Motor neuron (in vitro differentiated cells): ENCODE measurements around the gene ZNF286A. TPM values are rescaled to one million over a fixed set of nuclear protein-coding genes. Genes with fewer than 3 reads are reported as not detected.
"Not testable (repeated sequence)": the region's sequence is repeated elsewhere in the genome, so short reads cannot be mapped to it uniquely, and the experiment has no call there.

ENCODE experiments used
- ATAC-seq, 8 experiments: fragments of 200-7000 bp; cut with Tn5 transposase; replicated peaks in 6 of 8; 2 replicates each; pipeline ENCODE4 v1.8.0; 2021; ENCODE audit warnings: mild to moderate bottlenecking in 8 of 8, moderate library complexity in 8 of 8
- H3K27ac ChIP-seq, 2 donors: fragments of 250-450 bp; sonication (Bioruptor Pico); 2 replicates each; pipeline ENCODE4 v1.9.0; 2021; ENCODE audit warnings: antibody characterized with exemption in 2 of 2, mild to moderate bottlenecking in 2 of 2, moderate library complexity in 1 of 2
- H3K4me1 ChIP-seq, 2 donors: fragments of 250-450 bp; sonication (Bioruptor Pico); replicated peaks in 1 of 2; 2 replicates each; pipeline ENCODE4 v1.6.1; 2021; ENCODE audit warnings: antibody characterized with exemption in 2 of 2, mild to moderate bottlenecking in 2 of 2, moderate library complexity in 1 of 2
- H3K4me3 ChIP-seq, 5 donors: fragments of 250-450 bp; sonication (Bioruptor Pico); 2 replicates each; pipeline ENCODE4 v1.9.0; 2021; ENCODE audit warnings: antibody characterized with exemption in 5 of 5, mild to moderate bottlenecking in 5 of 5, moderate library complexity in 4 of 5
- WGBS, 10 experiments: fragments of 450-650 bp; shearing (Covaris generic); methylation state at CpG; one replicate each; pipeline ENCODE4 v1.0.0; 2022; 5-methylcytosine and 5-hydroxymethylcytosine counted together
- in situ Hi-C, 9 experiments: fragments of 400-800 bp; cut with MboI; loops; one replicate each; pipeline ENCODE4 v1.15.0; 2021; ENCODE audit warnings: low sequenced_read_pairs in 9 of 9, low pct_unique_long_range_greater_than_20kb in 2 of 9; ENCODE audit not compliant: unreplicated experiment in 9 of 9
- total RNA-seq, 8 experiments: library from RNA; unstranded; fragments of 300-600 nt; gene quantifications; 2 replicates each; pipeline versions ENCODE4 v1.2.3 to v1.2.4, GENCODE V29; 2022

The ZNF286A gene
- total RNA-seq, 8 experiments from 2014 or later: 32.1 to 114 (median 56.6) TPM

DNA sequence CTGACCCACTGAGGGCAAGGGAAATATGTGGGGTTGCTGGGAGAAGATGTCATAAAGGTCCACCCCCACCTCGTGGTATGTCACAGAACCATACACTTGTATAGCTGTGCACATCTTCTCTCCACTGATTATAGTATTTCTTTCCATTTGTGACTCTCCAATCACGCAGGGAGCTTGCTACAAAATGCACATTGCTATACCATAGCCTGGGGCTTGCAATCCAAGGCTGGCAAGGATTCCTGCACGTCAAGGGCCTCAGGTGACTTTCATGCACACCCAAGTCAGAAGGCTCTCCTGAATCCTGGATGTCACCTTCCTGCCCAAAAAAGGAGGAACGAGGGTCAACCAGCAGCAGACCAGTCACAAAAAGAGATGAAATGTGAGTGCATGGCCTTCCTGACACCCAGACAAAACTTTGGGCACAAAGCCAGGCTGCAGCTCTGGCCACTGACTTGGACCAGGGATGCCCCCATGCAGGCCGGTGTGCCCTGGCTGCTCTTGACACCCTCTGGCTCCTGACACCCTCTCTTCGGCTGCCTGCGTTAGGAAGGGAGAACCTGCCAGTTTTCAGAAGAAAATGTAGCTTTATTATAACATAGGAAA lies 44.6 kb downstream of the ZNF286A start:
- peak in 2 of 8 experiments; percentile 29 to 66 for ATAC-seq
- 31 to 100% (median 86%) methylated on average over 1 to 4 of the region's 7 CpGs; no CpG with 5 or more reads in 3 of the 10 experiments for WGBS, 10 experiments
- in situ Hi-C loops: no loop called here
- Histone ChIP-seq H3K27ac (no peak overlapping the region), H3K4me1 (no peaks in the 10 kb centered on the region), H3K4me3 (no peak overlapping the region)

DNA sequence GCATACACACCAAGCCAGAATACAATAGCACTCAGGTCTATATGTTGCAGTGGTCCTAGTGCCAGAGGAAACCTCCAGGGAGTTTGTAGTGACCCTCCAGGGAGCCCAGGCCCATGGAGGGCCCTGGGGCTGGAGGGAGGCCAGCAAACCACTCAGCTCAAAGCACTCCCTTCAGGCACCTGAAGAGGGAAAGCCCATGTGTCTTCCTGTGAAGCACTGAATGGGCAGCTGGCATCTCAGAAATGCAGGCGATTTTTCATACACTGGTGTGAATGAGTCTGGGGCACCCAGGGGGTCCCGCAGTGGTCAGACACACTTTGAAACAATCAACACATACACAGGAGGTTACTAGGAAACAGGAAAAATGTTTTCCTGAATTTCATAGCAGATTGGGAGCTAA lies 45.3 kb downstream of the ZNF286A start:
- ATAC-seq: peak in 4 of 8 experiments; percentile 42 to 93 (median 51)
- in situ Hi-C loops: no loop called here
- WGBS, 10 experiments: 14 to 100% (median 55%) methylated on average over 1 to 2 of the region's 2 CpGs; no CpG with 5 or more reads in 4 of the 10 experiments

DNA sequence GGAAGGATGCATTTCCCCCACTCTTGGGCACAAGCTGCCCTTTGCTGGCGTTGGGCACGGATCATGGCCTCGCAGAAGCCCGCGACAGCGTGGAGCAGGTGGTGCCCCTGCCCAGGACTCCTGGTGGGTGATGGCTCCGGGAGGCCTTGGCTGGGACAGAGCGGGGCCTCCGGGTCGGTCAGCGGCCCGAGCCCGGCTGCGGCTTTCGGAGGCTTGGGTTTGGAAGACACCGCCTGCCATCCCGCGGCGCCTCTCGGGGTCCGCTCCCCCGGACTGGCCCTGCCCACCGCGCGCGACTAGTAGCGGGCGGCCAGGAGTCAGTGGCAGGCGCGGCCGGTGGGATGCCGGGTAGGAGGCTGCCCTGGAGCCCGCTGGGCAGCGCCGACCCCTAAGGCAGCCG lies 49.9 kb downstream of the ZNF286A start:
- H3K4me1 ChIP-seq, ATAC-seq, H3K27ac ChIP-seq, in situ Hi-C loops, H3K4me3 ChIP-seq: not testable (repeated sequence)
- no CpG with 5 or more reads among the region's 36 CpGs for WGBS, 10 experiments

More for the DNA sequence above, 45.3 kb downstream of the ZNF286A start:
- no peak overlapping the region for H3K4me3 ChIP-seq
- H3K4me1 ChIP-seq: no peaks in the 10 kb centered on the region
- no peak overlapping the region for H3K27ac ChIP-seq

DNA sequence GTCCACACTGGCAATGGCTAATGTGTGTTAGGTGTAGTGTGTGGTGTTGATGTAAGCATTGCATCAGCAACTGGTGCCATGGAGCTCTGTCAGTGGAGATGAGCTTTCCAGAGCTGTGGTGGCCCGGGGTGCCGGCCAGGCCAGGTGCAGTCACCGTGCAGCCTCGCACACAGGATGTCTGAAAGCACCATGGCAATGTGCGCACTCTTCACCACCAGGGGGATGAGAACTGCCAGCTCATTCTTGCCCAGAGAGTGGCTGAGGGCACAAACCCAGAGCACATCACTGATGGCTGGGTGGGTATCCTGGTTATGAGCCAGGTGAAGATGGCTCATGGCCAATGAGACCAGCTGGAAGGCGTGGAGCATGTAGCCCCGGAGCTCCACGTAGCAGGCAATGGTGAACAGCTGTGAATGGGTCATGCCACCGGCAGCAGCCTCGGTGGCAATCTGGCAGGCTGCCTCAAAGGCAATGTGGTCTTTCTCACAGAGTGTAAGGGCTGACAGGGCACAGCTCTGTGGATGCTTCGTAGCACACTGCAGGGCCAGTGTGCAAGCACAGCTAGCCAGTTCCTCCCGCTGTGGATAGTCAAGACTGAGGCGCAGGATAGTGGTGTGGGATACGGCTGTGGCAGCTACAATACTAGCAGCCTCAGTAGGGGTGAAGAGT lies 69.4 kb downstream of the ZNF286A start:
- in situ Hi-C loops, H3K27ac ChIP-seq, H3K4me3 ChIP-seq, H3K4me1 ChIP-seq: not testable (repeated sequence)
- ATAC-seq: peak in 1 of 8 experiments; percentile 56
- no CpG with 5 or more reads among the region's 14 CpGs for WGBS, 10 experiments

Other genes with a start within 250 kb of the ZNF286A start
- gene CDRT4, start 232.1 kb upstream of the ZNF286A start, total RNA-seq: 10 to 100 TPM in 5 of 8 experiments, 1 to 10 TPM in 3; 2.6 to 25.8 (median 11.9) TPM
- gene TVP23C, start 136.3 kb upstream of the ZNF286A start, total RNA-seq: 10 to 100 TPM; 10.4 to 60.5 (median 23.0) TPM
- gene FBXW10B, start 80.0 kb upstream of the ZNF286A start, total RNA-seq: 1 to 10 TPM in 4 of 8 experiments, under 1 TPM in 3, not detected in 1; 0.11 to 2.6 (median 1.2) TPM
- 10 to 100 TPM; 17.0 to 49.1 (median 34.9) TPM for gene TRIM16, start 15.4 kb upstream of the ZNF286A start, total RNA-seq
- gene TBC1D26, start 32.5 kb downstream of the ZNF286A start, total RNA-seq: 1 to 10 TPM in 2 of 8 experiments, under 1 TPM in 6; 0.13 to 1.9 (median 0.76) TPM
- gene ADORA2B, start 245.4 kb downstream of the ZNF286A start, total RNA-seq: 10 to 100 TPM in 4 of 8 experiments, 1 to 10 TPM in 4; 1.1 to 90.9 (median 6.7) TPM